ENCODE results near the gene SOX11. TPM values are rescaled to one million over a fixed set of nuclear protein-coding genes. Genes with fewer than 3 reads are reported as not detected.
A peak's percentile ranks its signal among the peaks of the same experiment; 100 is the strongest.

The SOX11 gene
- total and polyA plus RNA-seq, 2 of the 8 experiments (the other 6 are each of a cell fraction or from before 2014, with no cell fraction given): 9.0 to 55.6 TPM

- Histone ChIP-seq H3K79me2 (ENCODE audit: control insufficient read depth in 1 of 2, insufficient read depth in 2 of 2, low read length in 2 of 2) (no peaks in the 10 kb centered on the region), H3K14ac (ENCODE audit: insufficient read length) (no peak overlapping the region), H3K27me3 (replicated peaks in 1 of 4; ENCODE audit: control insufficient read depth in 3 of 4, extremely low read depth in 1 of 4, insufficient read depth in 3 of 4, low read length in 3 of 4) (peaks cover 0 to 2% (median 0%) of the 10 kb centered on the region in 4 experiments; a peak in 1 of 7 replicates), H2BK120ac (replicated peaks; ENCODE audit: low read depth, low read length) (no peak overlapping the region), H3K27ac (ENCODE audit: low read depth, low read length) (no peak overlapping the region), H3K4me2 (ENCODE audit: insufficient read depth in 1 of 2, low read depth in 2 of 2, low read length in 2 of 2) (no peak overlapping the region), H3K79me1 (ENCODE audit: low read depth, low read length) (no peaks in the 10 kb centered on the region), H3K9ac (replicated peaks in 1 of 4; ENCODE audit: extremely low read depth in 1 of 4, low read depth in 3 of 4, low read length in 3 of 4) (no peak overlapping the region), H3K23me2 (ENCODE audit: low read depth, low read length) (no peaks in the 10 kb centered on the region; the same call in 1 of the 2 replicates), H4K8ac (ENCODE audit: extremely low read depth, insufficient read depth, low read length) (no peak overlapping the region), H2AK5ac (ENCODE audit: low read depth, low read length) (no peak overlapping the region), H2AFZ (ENCODE audit: low read length) (no peak overlapping the region; the same call in 1 of the 2 replicates), H3K4me1 (replicated peaks in 1 of 4; ENCODE audit: control insufficient read depth in 3 of 4, insufficient read depth in 4 of 4, low read length in 3 of 4) (peaks cover 0 to 13% (median 5%) of the 10 kb centered on the region in 4 experiments; a peak in 5 of 7 replicates), H3K23ac (ENCODE audit: insufficient read length) (no peak overlapping the region), H3K4me3 (ENCODE audit: extremely low read depth in 1 of 4, insufficient read depth in 2 of 4, low read depth in 3 of 4, low read length in 4 of 4) (no peak overlapping the region), H4K20me1 (replicated peaks in 1 of 2; ENCODE audit: control insufficient read depth in 1 of 2, insufficient read depth in 2 of 2, low read length in 2 of 2) (no peaks in the 10 kb centered on the region), H4K5ac (ENCODE audit: insufficient read length, low read depth, low read length) (no peak overlapping the region), H3K56ac (replicated peaks; ENCODE audit: insufficient read length, low read depth, low read length) (no peak overlapping the region), H3K4ac (replicated peaks; ENCODE audit: insufficient read length, low read depth, low read length) (no peak overlapping the region), H3K18ac (ENCODE audit: extremely low read depth, low read length) (no peak overlapping the region), H2BK12ac (ENCODE audit: low read depth, low read length) (0 out of 2 replicates have a peak overlapping the region, but pooled peaks have one; percentile 68), H3K9me3 (ENCODE audit: insufficient read depth in 2 of 2, low read depth in 1 of 2, low read length in 1 of 2) (no peaks in the 10 kb centered on the region), H2BK20ac (ENCODE audit: low read length) (no peak overlapping the region), H2BK15ac (ENCODE audit: low read length) (peak overlapping the region; percentile 81; the same call in 1 of the 2 replicates), H3K36me3 (ENCODE audit: control insufficient read depth in 2 of 4, insufficient read depth in 4 of 4, low read length in 3 of 4) (no peaks in the 10 kb centered on the region), H4K91ac (replicated peaks; ENCODE audit: insufficient read length, low read length) (no peak overlapping the region), H2BK5ac (ENCODE audit: low read depth, low read length) (no peak overlapping the region)
- no peak for FAIRE-seq
- POLR2A ChIA-PET (ENCODE audit: partially characterized antibody): interaction anchor here (1.3 to 1.4 kb wide), 3 partner anchors 15 to 50 kb away, joined by 3 to 6 read pairs (median 3); no protein-coding TSS in a partner anchor
- no peak for DNase-seq (ENCODE audit: low read depth in 1 of 2, low spot score in 2 of 2)
- CTCF ChIA-PET (ENCODE audit: partially characterized antibody): interaction anchor here (1.2 to 1.4 kb wide), 2 partner anchors 11 to 18 kb away, joined by 3 read pairs; no protein-coding TSS in a partner anchor
- 100% methylated on average over 6 of the region's 6 CpGs; no CpG with 5 or more reads in 1 of the 2 experiments for WGBS, 2 experiments (ENCODE audit: extremely low coverage in 1 of 2, insufficient coverage in 1 of 2, insufficient read length in 1 of 2, insufficient replicate concordance in 2 of 2, low coverage in 1 of 2, low lambda C conversion rate in 2 of 2, missing lambda C conversion rate in 1 of 2)
- no peak for TF ChIP-seq HDAC6 (IDR thresholded peaks at IDR 0.05; ENCODE audit: low read depth, low read length)
- no peak for TF ChIP-seq CTCF (IDR thresholded peaks at IDR 0.05; ENCODE audit: control extremely low read depth in 1 of 3, insufficient read depth in 1 of 3, low read depth in 1 of 3, low read length in 3 of 3)
- TF ChIP-seq GTF2F1 (IDR thresholded peaks at IDR 0.05; ENCODE audit: borderline replicate concordance, low read depth, low read length): no peak
- no peak for TF ChIP-seq USF2 (IDR thresholded peaks at IDR 0.05; ENCODE audit: low read length)
- TF ChIP-seq SIX5 (IDR thresholded peaks at IDR 0.05; ENCODE audit: low read depth, low read length): no peak
- no peak for TF ChIP-seq NANOG (IDR thresholded peaks at IDR 0.05; ENCODE audit: insufficient read depth, low read depth, low read length, poor library complexity, severe bottlenecking)
- no peak for TF ChIP-seq POLR2A (IDR thresholded peaks at IDR 0.05; ENCODE audit: control extremely low read depth in 1 of 2, low read depth in 2 of 2, low read length in 2 of 2)
- TF ChIP-seq RXRA (IDR thresholded peaks at IDR 0.05; ENCODE audit: insufficient read depth, low read depth, low read length): no peak
- TF ChIP-seq GABPA (IDR thresholded peaks at IDR 0.05; ENCODE audit: borderline replicate concordance, insufficient read depth, low read length): no peak
- TF ChIP-seq TCF12 (IDR thresholded peaks at IDR 0.05; ENCODE audit: low read depth, low read length): no peak
Measured at GRCh38 chr2:5740817-5741216, 48.6 kb downstream of the SOX11 start.
